22Rv1 (cell line): ENCODE data around the gene GCGR.

Experiments
- CTCF ChIP-seq: fragments of 450-650 bp; IDR thresholded peaks from 2 replicates; pipeline ENCODE4 v1.5.1; 2017; ENCODE audit warnings: mild to moderate bottlenecking
- ZFX ChIP-seq: fragments of 450-650 bp; IDR thresholded peaks from 2 replicates; pipeline ENCODE4 v1.6.1; 2017; ENCODE audit warnings: antibody characterized with exemption, borderline replicate concordance

DNA sequence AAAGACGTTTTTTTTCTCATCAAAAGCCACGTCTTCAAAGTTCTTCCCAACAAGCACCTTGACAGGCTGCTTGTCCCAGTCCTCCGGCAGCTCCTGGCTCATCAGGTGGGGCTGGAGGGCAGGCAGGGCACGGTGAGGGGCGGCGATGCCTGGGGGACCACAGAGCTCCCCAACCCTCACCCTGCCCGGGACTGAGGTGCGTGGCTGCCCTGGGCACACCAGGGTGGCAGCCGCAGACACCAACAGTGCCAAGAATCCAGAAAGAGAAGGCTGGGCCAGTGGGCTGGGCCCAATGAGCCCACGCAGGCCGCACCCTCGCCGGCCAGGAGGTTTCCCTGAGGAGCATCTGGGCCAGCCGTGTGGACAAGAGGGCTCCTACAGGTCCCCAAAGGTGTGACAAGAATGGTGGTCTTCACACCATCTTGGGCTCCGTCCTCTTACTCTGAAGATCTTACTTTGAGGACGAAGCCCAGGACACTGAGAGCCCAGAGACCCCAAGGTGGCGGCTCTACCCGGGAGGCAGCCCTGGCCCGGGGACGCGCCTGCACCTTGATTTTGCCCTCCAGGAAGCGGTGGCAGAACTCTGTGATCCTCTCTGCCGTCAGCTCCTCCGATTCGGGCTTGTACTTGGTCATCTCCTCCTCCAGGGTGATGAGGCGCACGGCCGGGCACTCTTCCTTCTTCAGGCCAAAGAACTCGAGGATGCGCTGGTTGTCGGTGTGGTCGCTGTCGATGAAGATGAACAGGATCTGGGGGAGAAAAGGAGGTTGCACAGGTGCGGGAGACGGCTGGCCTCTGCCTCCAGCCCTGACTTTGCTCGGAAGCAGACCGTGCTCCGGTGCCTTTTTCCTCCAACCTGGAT is 42.2 kb downstream of the GCGR start:
- no peak for TF ChIP-seq CTCF
- no peak for TF ChIP-seq ZFX
